Hepatocyte (in vitro differentiated cells): ENCODE results near the gene PRKG1. TPM values are rescaled to one million over a fixed set of nuclear protein-coding genes. Genes with fewer than 3 reads are reported as not detected.

Source experiments
- DNase-seq: peaks from one replicate; pipeline ENCODE4 v3.0.0-alpha.2; 2016; ENCODE audit warnings: low spot score
- H2AFZ ChIP-seq: fragments of 200-600 bp; sonication (generic); 2 replicates; pipeline ENCODE4 v1.6.0; 2016; ENCODE audit warnings: antibody characterized with exemption, mild to moderate bottlenecking
- H3K27ac ChIP-seq: fragments of 200-600 bp; sonication (generic); 2 replicates; pipeline ENCODE4 v1.5.1; 2016; ENCODE audit warnings: mild to moderate bottlenecking
- H3K27me3 ChIP-seq: fragments of 200-600 bp; sonication (generic); 2 replicates; pipeline ENCODE4 v1.6.1; 2016
- H3K36me3 ChIP-seq: fragments of 200-600 bp; sonication (generic); replicated peaks from 2 replicates; pipeline ENCODE4 v1.5.1; 2016; ENCODE audit warnings: low read depth; ENCODE audit not compliant: insufficient read depth
- H3K4me1 ChIP-seq: fragments of 200-600 bp; sonication (generic); 2 replicates; pipeline ENCODE4 v1.5.1; 2016; ENCODE audit warnings: mild to moderate bottlenecking, moderate library complexity; ENCODE audit not compliant: insufficient read depth
- H3K4me2 ChIP-seq: fragments of 200-600 bp; sonication (generic); 2 replicates; pipeline ENCODE4 v1.6.0; 2016
- H3K4me3 ChIP-seq: fragments of 200-600 bp; sonication (generic); 2 replicates; pipeline ENCODE4 v1.5.1; 2016; ENCODE audit warnings: mild to moderate bottlenecking
- H3K79me2 ChIP-seq: fragments of 200-600 bp; sonication (generic); 2 replicates; pipeline ENCODE4 v1.6.0; 2017; ENCODE audit warnings: mild to moderate bottlenecking
- H3K9me2 ChIP-seq: fragments of 200-600 bp; sonication (generic); replicated peaks from 2 replicates; pipeline ENCODE4 v1.6.0; 2017; ENCODE audit warnings: mild to moderate bottlenecking; ENCODE audit not compliant: insufficient read depth
- H3K9me3 ChIP-seq: fragments of 200-600 bp; sonication (generic); 2 replicates; pipeline ENCODE4 v1.5.1; 2016; ENCODE audit warnings: low read depth, mild to moderate bottlenecking
- H4K20me1 ChIP-seq: fragments of 200-600 bp; sonication (generic); 2 replicates; pipeline ENCODE4 v1.6.0; 2016; ENCODE audit warnings: mild to moderate bottlenecking; ENCODE audit not compliant: insufficient read depth, poor library complexity, severe bottlenecking
- EZH2 ChIP-seq: fragments of 200-600 bp; sonication (generic); IDR thresholded peaks from 2 replicates; pipeline ENCODE4 v1.6.1; 2016; ENCODE audit warnings: antibody characterized with exemption, mild to moderate bottlenecking, borderline replicate concordance
- EZH2phosphoT487 ChIP-seq: fragments of 200-600 bp; sonication (generic); IDR thresholded peaks from one replicate; pipeline ENCODE4 v1.6.1; 2018; ENCODE audit warnings: antibody characterized with exemption, mild to moderate bottlenecking, low read depth, moderate library complexity; ENCODE audit not compliant: unreplicated experiment, severe bottlenecking
- WGBS: methylation state at CpG from one replicate; pipeline ENCODE4 v1.1.6; 2016; ENCODE audit warnings: low lambda C conversion rate; ENCODE audit errors: missing lambda C conversion rate; 5-methylcytosine and 5-hydroxymethylcytosine counted together
- polyA plus RNA-seq: library from polyadenylated mRNA; unstranded; fragments of >200 nt; fragmentation: Nextera tagmentation; extraction: Ambion mirVana; gene quantifications from 2 replicates; pipeline ENCODE4 v1.2.1, GENCODE V29; 2016
- total RNA-seq: library from RNA; depleted of rRNA; stranded (reverse); fragments of >200 nt; gene quantifications from 2 replicates; pipeline ENCODE4 v1.2.3, GENCODE V29; 2014
- TF ChIP-seq, protein P1 (sequence below): fragments of 200-600 bp; sonication (generic); IDR thresholded peaks from 2 replicates; pipeline ENCODE4 v1.5.1; 2016; ENCODE audit warnings: antibody characterized with exemption, mild to moderate bottlenecking; ENCODE audit not compliant: poor library complexity

PRKG1 gene
- total and polyA plus RNA-seq, 2 experiments from 2014 or later = 4.0 to 8.1 TPM

DNA sequence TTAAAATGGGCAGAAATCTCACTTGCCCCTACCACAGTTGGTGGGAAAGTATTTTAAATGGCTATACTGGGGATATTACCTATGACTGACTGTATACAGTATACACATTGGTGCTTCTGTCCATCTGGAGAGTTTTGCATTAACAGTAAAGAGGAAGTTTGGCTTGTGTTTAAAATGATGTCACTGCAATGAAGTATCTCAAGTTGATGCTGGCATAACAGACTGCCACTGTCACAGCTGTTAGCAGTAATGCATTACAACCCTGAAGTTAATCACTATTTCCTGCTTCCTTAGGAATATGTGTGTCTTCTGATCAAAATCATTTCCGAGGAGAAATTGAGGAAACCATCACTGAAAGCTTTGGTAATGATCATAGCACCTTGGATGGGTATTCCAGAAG lies 1241.7 kb downstream of the PRKG1 start:
- H3K4me1 ChIP-seq = peaks cover 10% of the 10 kb centered on the region
- no peak overlapping the region for H2AFZ ChIP-seq
- no peaks in the 10 kb centered on the region for H3K9me2 ChIP-seq
- peaks cover 25% of the 10 kb centered on the region for H3K27me3 ChIP-seq
- no peak for TF ChIP-seq EZH2
- no peak for TF ChIP-seq EZH2phosphoT487
- TF ChIP-seq, protein P1, sequence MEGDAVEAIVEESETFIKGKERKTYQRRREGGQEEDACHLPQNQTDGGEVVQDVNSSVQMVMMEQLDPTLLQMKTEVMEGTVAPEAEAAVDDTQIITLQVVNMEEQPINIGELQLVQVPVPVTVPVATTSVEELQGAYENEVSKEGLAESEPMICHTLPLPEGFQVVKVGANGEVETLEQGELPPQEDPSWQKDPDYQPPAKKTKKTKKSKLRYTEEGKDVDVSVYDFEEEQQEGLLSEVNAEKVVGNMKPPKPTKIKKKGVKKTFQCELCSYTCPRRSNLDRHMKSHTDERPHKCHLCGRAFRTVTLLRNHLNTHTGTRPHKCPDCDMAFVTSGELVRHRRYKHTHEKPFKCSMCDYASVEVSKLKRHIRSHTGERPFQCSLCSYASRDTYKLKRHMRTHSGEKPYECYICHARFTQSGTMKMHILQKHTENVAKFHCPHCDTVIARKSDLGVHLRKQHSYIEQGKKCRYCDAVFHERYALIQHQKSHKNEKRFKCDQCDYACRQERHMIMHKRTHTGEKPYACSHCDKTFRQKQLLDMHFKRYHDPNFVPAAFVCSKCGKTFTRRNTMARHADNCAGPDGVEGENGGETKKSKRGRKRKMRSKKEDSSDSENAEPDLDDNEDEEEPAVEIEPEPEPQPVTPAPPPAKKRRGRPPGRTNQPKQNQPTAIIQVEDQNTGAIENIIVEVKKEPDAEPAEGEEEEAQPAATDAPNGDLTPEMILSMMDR = no peak
- H3K4me3 ChIP-seq = no peak overlapping the region
- H3K27ac ChIP-seq = no peak overlapping the region
- DNase-seq = no peak
- no peaks in the 10 kb centered on the region for H3K36me3 ChIP-seq
- no peaks in the 10 kb centered on the region for H4K20me1 ChIP-seq
- WGBS = 90% methylated on average over 1 of the region's 1 CpG
- no peaks in the 10 kb centered on the region for H3K79me2 ChIP-seq
- H3K4me2 ChIP-seq = peak overlapping the region; percentile 98
- no peaks in the 10 kb centered on the region for H3K9me3 ChIP-seq

DNA sequence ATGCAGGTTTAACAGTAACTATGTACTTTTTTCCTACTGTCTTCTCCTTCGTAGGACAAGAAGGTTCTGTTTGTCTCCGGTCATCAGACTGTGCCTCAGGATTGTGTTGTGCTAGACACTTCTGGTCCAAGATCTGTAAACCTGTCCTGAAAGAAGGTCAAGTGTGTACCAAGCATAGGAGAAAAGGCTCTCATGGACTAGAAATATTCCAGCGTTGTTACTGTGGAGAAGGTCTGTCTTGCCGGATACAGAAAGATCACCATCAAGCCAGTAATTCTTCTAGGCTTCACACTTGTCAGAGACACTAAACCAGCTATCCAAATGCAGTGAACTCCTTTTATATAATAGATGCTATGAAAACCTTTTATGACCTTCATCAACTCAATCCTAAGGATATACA lies 1242.2 kb downstream of the PRKG1 start:
- peaks cover 10% of the 10 kb centered on the region for H3K4me1 ChIP-seq
- no peaks in the 10 kb centered on the region for H3K9me3 ChIP-seq
- no peaks in the 10 kb centered on the region for H3K36me3 ChIP-seq
- WGBS = 91% methylated on average over 4 of the region's 4 CpGs
- H3K9me2 ChIP-seq = no peaks in the 10 kb centered on the region
- H3K79me2 ChIP-seq = no peaks in the 10 kb centered on the region
- no peaks in the 10 kb centered on the region for H4K20me1 ChIP-seq
- no peak overlapping the region for H3K27ac ChIP-seq
- DNase-seq = no peak
- no peak overlapping the region for H3K4me3 ChIP-seq
- H3K27me3 ChIP-seq = peaks cover 25% of the 10 kb centered on the region
- H3K4me2 ChIP-seq = no peak overlapping the region
- TF ChIP-seq EZH2 = no peak
- TF ChIP-seq, protein P1 = no peak
- TF ChIP-seq EZH2phosphoT487 = no peak
- no peak overlapping the region for H2AFZ ChIP-seq

DNA sequence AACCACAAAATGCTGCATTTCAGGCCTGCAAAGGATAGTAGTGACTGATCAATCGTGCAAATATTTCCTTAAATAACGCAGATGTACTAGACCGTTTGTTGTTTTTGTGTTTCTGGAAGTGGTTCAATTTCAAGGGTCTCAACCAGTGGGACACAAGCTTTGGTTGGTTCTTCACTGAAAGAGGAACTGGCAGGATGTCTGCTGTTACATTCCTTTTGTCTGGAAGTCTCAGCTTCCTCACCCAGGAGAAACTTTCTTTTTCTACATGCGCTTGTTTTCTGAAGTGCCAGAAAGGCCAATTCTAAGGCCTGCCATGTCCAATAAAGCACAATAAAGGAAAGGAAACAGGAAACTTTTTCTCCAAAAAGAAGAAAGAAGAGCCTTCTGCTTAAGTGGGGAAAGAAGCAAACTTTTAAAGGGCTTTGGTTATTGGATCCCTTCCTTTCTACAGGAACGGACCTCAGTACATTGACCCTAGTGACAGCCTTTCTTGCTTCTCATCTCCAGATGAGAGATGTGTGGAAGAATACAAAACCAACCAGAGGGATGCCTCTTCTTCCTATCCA lies 1243.9 kb downstream of the PRKG1 start:
- 72% methylated on average over 5 of the region's 5 CpGs for WGBS
- peaks cover 9% of the 10 kb centered on the region for H3K4me1 ChIP-seq
- no peaks in the 10 kb centered on the region for H3K36me3 ChIP-seq
- H3K27ac ChIP-seq = peak overlapping the region; percentile 21
- DNase-seq = no peak
- no peak overlapping the region for H3K4me2 ChIP-seq
- H4K20me1 ChIP-seq = no peaks in the 10 kb centered on the region
- H3K27me3 ChIP-seq = peaks cover 12% of the 10 kb centered on the region
- no peaks in the 10 kb centered on the region for H3K79me2 ChIP-seq
- H3K4me3 ChIP-seq = no peak overlapping the region
- H3K9me2 ChIP-seq = no peaks in the 10 kb centered on the region
- TF ChIP-seq, protein P1 = no peak
- TF ChIP-seq EZH2phosphoT487 (no peak), EZH2 (no peak)
- H2AFZ ChIP-seq = no peak overlapping the region
- no peaks in the 10 kb centered on the region for H3K9me3 ChIP-seq
